SJCRH30 (cell line): ENCODE measurements around the gene TEAD4. TPM values are rescaled to one million over a fixed set of nuclear protein-coding genes. Genes with fewer than 3 reads are reported as not detected.

Experiments
- DNase-seq, 2 experiments: peaks; one replicate each; pipeline ENCODE4 v3.0.0-alpha.2; 2015 to 2020
- H3K27ac ChIP-seq: fragments of 250-450 bp; sonication (Bioruptor Pico); 2 replicates; pipeline ENCODE4 v1.5.1; 2020; ENCODE audit warnings: mild to moderate bottlenecking, moderate library complexity
- H3K27me3 ChIP-seq: fragments of 250-450 bp; sonication (Bioruptor Pico); 2 replicates; pipeline ENCODE4 v1.5.1; 2020; ENCODE audit warnings: mild to moderate bottlenecking, moderate library complexity
- H3K36me3 ChIP-seq: fragments of 250-450 bp; sonication (Bioruptor Pico); 2 replicates; pipeline ENCODE4 v1.5.1; 2020; ENCODE audit warnings: mild to moderate bottlenecking, moderate library complexity
- H3K4me1 ChIP-seq: fragments of 250-450 bp; sonication (Bioruptor Pico); 2 replicates; pipeline ENCODE4 v1.5.1; 2020; ENCODE audit warnings: mild to moderate bottlenecking, moderate library complexity
- H3K4me3 ChIP-seq: fragments of 250-450 bp; sonication (Bioruptor Pico); 2 replicates; pipeline ENCODE4 v1.5.1; 2020; ENCODE audit warnings: mild to moderate bottlenecking, moderate library complexity
- H3K9me3 ChIP-seq: fragments of 250-450 bp; sonication (Bioruptor Pico); replicated peaks from 2 replicates; pipeline ENCODE4 v1.5.1; 2020; ENCODE audit warnings: mild to moderate bottlenecking, moderate library complexity
- total RNA-seq: library from RNA; depleted of rRNA; stranded (reverse); fragments of >200 nt; shearing (Covaris generic); gene quantifications from 2 replicates; pipeline ENCODE4 v1.2.3, GENCODE V29; 2014

Gene TEAD4
- total RNA-seq, 1 experiment from 2014 or later: 58.2 TPM

DNA sequence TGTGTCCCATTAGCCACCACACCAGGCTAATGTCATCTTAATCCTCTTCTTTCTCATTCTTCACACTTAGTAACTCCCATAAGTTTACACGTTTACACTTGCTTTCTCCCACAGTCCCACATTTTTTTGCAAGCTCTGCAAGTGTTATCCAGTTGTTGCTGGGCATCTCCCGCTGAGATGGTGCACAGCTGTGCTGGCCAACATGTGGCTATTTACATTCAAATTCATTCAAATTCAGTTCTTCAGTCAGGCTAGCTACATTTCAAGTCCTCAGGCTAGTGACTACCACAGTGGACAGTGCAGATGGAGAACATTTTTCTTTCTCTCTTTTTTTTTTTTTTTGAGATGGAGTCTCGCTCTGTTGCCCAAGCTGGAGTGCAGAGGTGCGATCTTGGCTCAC lies 9.8 kb upstream of the TEAD4 start:
- Histone ChIP-seq H3K4me3 (no peak overlapping the region), H3K27ac (no peak overlapping the region), H3K27me3 (no peaks in the 10 kb centered on the region), H3K4me1 (peaks cover 3% of the 10 kb centered on the region; the same call in 1 of the 2 replicates), H3K9me3 (no peaks in the 10 kb centered on the region), H3K36me3 (no peaks in the 10 kb centered on the region)
- peak in 1 of 2 experiments; percentile 59 for DNase-seq

GRCh38 chr12:2955888-2956287 lies 3.3 kb upstream of the TEAD4 start:
- no peak overlapping the region for H3K4me3 ChIP-seq
- no peaks in the 10 kb centered on the region for H3K36me3 ChIP-seq
- no peak overlapping the region for H3K27ac ChIP-seq

GRCh38 chr12:2957816-2958431 lies 1.3 kb upstream of the TEAD4 start:
- no peaks in the 10 kb centered on the region for H3K36me3 ChIP-seq
- H3K4me3 ChIP-seq: peak overlapping the region; percentile 83
- peaks cover 12% of the 10 kb centered on the region for H3K4me1 ChIP-seq
- no peaks in the 10 kb centered on the region for H3K27me3 ChIP-seq
- H3K27ac ChIP-seq: peak overlapping the region; percentile 52
- no peak for DNase-seq
- no peaks in the 10 kb centered on the region for H3K9me3 ChIP-seq

More at GRCh38 chr12:2955888-2956287, 3.3 kb upstream of the TEAD4 start:
- Histone ChIP-seq H3K9me3 (no peaks in the 10 kb centered on the region), H3K27me3 (no peaks in the 10 kb centered on the region), H3K4me1 (peaks cover 2% of the 10 kb centered on the region; the same call in 1 of the 2 replicates)
- DNase-seq: no peak

DNA sequence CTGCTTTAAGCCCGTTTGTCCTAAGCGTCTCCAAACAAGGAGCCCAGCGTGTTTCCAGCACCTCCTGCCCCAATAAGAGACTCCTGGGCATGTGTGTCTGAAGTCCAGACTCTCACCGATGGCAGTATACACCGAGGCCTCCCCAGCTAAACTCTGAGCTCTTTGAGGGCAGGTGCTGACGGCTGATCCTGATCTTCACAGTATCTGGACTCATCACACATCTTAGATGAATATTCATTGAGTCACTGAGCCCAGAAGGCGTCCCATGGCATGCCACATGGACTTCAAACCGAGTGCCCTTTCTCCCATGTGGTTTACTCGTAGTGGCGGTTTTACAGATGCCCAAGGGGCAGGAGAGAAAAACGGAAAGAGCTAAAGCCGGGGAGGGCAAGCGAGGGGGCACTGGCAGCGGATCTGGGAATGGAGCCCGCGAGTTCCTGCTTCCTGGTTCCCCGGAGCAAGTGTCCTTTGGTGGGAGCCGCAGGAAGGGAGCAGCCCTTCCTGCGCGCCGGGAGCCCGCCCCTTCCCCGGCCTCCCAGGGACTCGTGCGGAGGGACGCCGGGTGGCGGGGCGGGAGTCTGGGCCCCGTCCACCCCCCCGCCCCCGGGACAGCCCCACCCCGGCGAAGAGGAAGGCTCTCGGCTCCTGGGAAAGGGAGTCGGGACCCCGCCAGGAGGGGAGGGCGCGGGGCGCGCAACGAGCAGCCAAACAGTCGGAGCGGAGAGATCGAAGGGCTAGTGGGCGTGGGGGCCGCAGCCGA lies 585 bp upstream of the TEAD4 start:
- no peaks in the 10 kb centered on the region for H3K27me3 ChIP-seq
- H3K9me3 ChIP-seq: no peaks in the 10 kb centered on the region
- peaks cover 19% of the 10 kb centered on the region for H3K4me1 ChIP-seq
- DNase-seq: peak; percentile 86 to 88
- H3K4me3 ChIP-seq: peak overlapping the region; percentile 83
- H3K27ac ChIP-seq: peak overlapping the region; percentile 52
- no peaks in the 10 kb centered on the region for H3K36me3 ChIP-seq

GRCh38 chr12:2959505-2960389 lies 550 bp downstream of the TEAD4 start:
- Histone ChIP-seq H3K27me3 (no peaks in the 10 kb centered on the region), H3K4me1 (peaks cover 22% of the 10 kb centered on the region), H3K36me3 (no peaks in the 10 kb centered on the region; the same call in 1 of the 2 replicates), H3K9me3 (no peaks in the 10 kb centered on the region), H3K27ac (peak overlapping the region; percentile 73), H3K4me3 (peak overlapping the region; percentile 83)
- DNase-seq: peak; percentile 68 to 71

GRCh38 chr12:2960390-2960956 lies 1.3 kb downstream of the TEAD4 start:
- Histone ChIP-seq H3K4me1 (peaks cover 22% of the 10 kb centered on the region), H3K36me3 (no peaks in the 10 kb centered on the region; the same call in 1 of the 2 replicates), H3K9me3 (no peaks in the 10 kb centered on the region), H3K27me3 (no peaks in the 10 kb centered on the region), H3K4me3 (peak overlapping the region; percentile 83), H3K27ac (peak overlapping the region; percentile 73)
- peak; percentile 44 to 65 for DNase-seq

GRCh38 chr12:2960996-2961616 lies 1.9 kb downstream of the TEAD4 start:
- Histone ChIP-seq H3K27me3 (no peaks in the 10 kb centered on the region), H3K27ac (no peak overlapping the region), H3K36me3 (no peaks in the 10 kb centered on the region; the same call in 1 of the 2 replicates), H3K4me3 (peak overlapping the region; percentile 83), H3K9me3 (no peaks in the 10 kb centered on the region), H3K4me1 (peaks cover 22% of the 10 kb centered on the region)
- peak in 1 of 2 experiments; percentile 25 for DNase-seq

- Histone ChIP-seq H3K36me3 (no peaks in the 10 kb centered on the region; the same call in 1 of the 2 replicates), H3K4me3 (peak overlapping the region; percentile 83), H3K27me3 (no peaks in the 10 kb centered on the region), H3K4me1 (peaks cover 22% of the 10 kb centered on the region), H3K27ac (no peak overlapping the region), H3K9me3 (no peaks in the 10 kb centered on the region)
- DNase-seq: no peak
Measured at GRCh38 chr12:2961705-2962104, 2.5 kb downstream of the TEAD4 start.

GRCh38 chr12:2963154-2963759 lies 4.1 kb downstream of the TEAD4 start:
- Histone ChIP-seq H3K4me1 (peaks cover 19% of the 10 kb centered on the region), H3K4me3 (no peak overlapping the region), H3K36me3 (peaks cover 8% of the 10 kb centered on the region), H3K27me3 (no peaks in the 10 kb centered on the region), H3K27ac (peak overlapping the region; percentile 45; the same call in 1 of the 2 replicates), H3K9me3 (no peaks in the 10 kb centered on the region)
- DNase-seq: peak; percentile 57 to 69

DNA sequence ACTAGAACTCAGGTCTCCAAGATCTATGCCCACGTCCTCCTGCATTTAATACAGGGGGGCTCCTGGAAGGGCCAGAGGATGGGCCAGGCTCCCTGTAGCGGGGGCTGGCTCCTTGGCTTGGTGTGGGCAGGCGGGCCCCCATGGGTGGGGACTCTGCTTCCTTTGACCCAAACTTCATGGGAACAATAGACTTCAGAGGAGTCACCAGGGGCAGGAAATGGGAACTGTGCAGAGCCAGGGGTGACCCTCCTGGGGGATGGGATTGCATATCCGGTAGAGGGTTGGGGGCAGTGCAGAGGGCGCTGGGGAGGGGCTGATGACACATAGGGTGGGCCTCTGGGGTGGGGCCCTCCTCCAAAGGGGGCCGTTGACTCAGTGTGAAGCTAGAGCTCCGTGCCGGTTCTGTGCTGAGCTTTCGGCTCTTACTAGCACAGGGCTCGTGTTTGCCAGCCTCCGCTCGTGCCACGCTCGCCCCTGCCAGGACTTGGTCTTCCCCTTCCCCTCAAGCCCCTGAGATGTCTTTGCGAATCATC lies 4.6 kb downstream of the TEAD4 start:
- Histone ChIP-seq H3K27me3 (no peaks in the 10 kb centered on the region), H3K4me1 (peaks cover 19% of the 10 kb centered on the region), H3K4me3 (no peak overlapping the region), H3K36me3 (peaks cover 13% of the 10 kb centered on the region), H3K27ac (peak overlapping the region; percentile 45; the same call in 1 of the 2 replicates), H3K9me3 (no peaks in the 10 kb centered on the region)
- peak; percentile 55 to 62 for DNase-seq

DNA sequence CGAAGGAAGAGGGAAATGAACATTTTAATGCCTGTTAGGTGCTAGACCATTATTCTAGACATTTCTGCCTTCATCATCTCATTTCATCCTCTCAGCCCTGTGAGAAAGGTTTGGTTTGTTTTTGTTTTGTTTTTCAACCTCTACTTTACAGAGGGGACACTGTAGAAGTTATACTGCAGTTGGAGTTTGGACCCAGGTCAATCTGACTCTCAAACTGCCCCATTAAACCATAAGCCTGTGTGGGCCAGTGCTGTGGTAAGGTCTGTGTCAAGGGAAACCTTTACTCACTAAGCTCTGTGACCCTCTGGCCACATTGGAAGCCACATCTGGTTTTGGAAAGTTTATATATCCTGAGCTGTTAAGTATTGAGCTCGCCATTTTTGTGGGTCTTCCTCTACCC lies 8.5 kb downstream of the TEAD4 start:
- Histone ChIP-seq H3K9me3 (no peaks in the 10 kb centered on the region), H3K4me3 (no peak overlapping the region), H3K27ac (no peak overlapping the region), H3K4me1 (peaks cover 13% of the 10 kb centered on the region), H3K27me3 (no peaks in the 10 kb centered on the region), H3K36me3 (peaks cover 27% of the 10 kb centered on the region)
- no peak for DNase-seq

DNA sequence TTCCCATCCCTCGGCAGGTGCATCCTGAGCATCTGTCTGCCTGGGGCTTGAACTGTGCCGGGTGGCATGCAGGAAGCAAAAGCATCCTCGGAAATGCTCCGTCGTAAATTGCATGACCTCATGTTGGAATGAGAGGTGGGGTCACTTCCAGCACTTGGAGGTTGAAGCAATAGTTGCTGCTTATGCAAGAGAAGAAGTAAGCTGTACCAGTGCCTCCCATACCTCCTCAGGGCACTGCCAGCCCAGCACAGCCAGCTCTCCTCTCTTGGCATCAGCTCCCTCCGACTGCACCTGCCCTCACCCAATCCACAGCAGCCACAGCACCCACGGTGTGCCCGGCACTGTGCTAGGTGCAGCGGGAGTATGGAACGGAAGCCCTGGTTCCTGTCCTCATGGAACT lies 11.5 kb downstream of the TEAD4 start:
- H3K27ac ChIP-seq: no peak overlapping the region
- H3K36me3 ChIP-seq: peaks cover 28% of the 10 kb centered on the region
- H3K4me3 ChIP-seq: no peak overlapping the region
- no peaks in the 10 kb centered on the region for H3K9me3 ChIP-seq
- H3K4me1 ChIP-seq: peaks cover 4% of the 10 kb centered on the region; the same call in 1 of the 2 replicates
- no peaks in the 10 kb centered on the region for H3K27me3 ChIP-seq
- no peak for DNase-seq

- H3K4me1 ChIP-seq: peaks cover 4% of the 10 kb centered on the region; the same call in 1 of the 2 replicates
- no peak for DNase-seq
- H3K27me3 ChIP-seq: no peaks in the 10 kb centered on the region
- no peak overlapping the region for H3K27ac ChIP-seq
- no peak overlapping the region for H3K4me3 ChIP-seq
- no peaks in the 10 kb centered on the region for H3K9me3 ChIP-seq
- peaks cover 22% of the 10 kb centered on the region for H3K36me3 ChIP-seq
Measured at GRCh38 chr12:2973566-2973965, 14.4 kb downstream of the TEAD4 start.
